HG03469 (cell line): ENCODE data around the gene CDKL4.
"Not testable (repeated sequence)": the region's sequence is repeated elsewhere in the genome, so short reads cannot be mapped to it uniquely, and the experiment has no call there.

ENCODE experiments used
- ATAC-seq: cut with Tn5 transposase; IDR thresholded peaks from one replicate; pipeline ENCODE4 v1.9.1; 2021; ENCODE audit warnings: mild to moderate bottlenecking, moderate library complexity, moderate number of reproducible peaks; ENCODE audit not compliant: unreplicated experiment

Gene CDKL4

GRCh38 chr2:39234754-39235153 lies 9.0 kb downstream of the CDKL4 start:
- no peak for ATAC-seq

- ATAC-seq = no peak
Measured at GRCh38 chr2:39232141-39232540, 11.6 kb downstream of the CDKL4 start.

- no peak for ATAC-seq
Measured at GRCh38 chr2:39228413-39229209, 15.2 kb downstream of the CDKL4 start.

- ATAC-seq = no peak
Measured at GRCh38 chr2:39227628-39228412, 15.9 kb downstream of the CDKL4 start.

GRCh38 chr2:39225567-39225966 lies 18.2 kb downstream of the CDKL4 start:
- no peak for ATAC-seq

GRCh38 chr2:39223909-39224308 lies 19.9 kb downstream of the CDKL4 start:
- ATAC-seq = no peak

- ATAC-seq = no peak
Measured at GRCh38 chr2:39221459-39221858, 22.3 kb downstream of the CDKL4 start.

GRCh38 chr2:39220136-39220535 lies 23.6 kb downstream of the CDKL4 start:
- ATAC-seq = no peak

GRCh38 chr2:39218391-39218790 lies 25.4 kb downstream of the CDKL4 start:
- no peak for ATAC-seq

- no peak for ATAC-seq
Measured at GRCh38 chr2:39217192-39217550, 26.6 kb downstream of the CDKL4 start.

- ATAC-seq = no peak
Measured at GRCh38 chr2:39216346-39217191, 27.2 kb downstream of the CDKL4 start.

GRCh38 chr2:39215545-39215944 lies 28.2 kb downstream of the CDKL4 start:
- ATAC-seq = no peak

GRCh38 chr2:39213015-39213414 lies 30.8 kb downstream of the CDKL4 start:
- no peak for ATAC-seq

- no peak for ATAC-seq
Measured at GRCh38 chr2:39210846-39211245, 32.9 kb downstream of the CDKL4 start.

- no peak for ATAC-seq
Measured at GRCh38 chr2:39203382-39203781, 40.4 kb downstream of the CDKL4 start.

- ATAC-seq = no peak
Measured at GRCh38 chr2:39202639-39203369, 41.0 kb downstream of the CDKL4 start.

GRCh38 chr2:39197003-39197402 lies 46.8 kb downstream of the CDKL4 start:
- not testable (repeated sequence) for ATAC-seq

GRCh38 chr2:39194686-39195085 lies 49.1 kb downstream of the CDKL4 start:
- no peak for ATAC-seq

GRCh38 chr2:39188960-39189494 lies 54.7 kb downstream of the CDKL4 start:
- no peak for ATAC-seq

GRCh38 chr2:39183673-39184072 lies 60.1 kb downstream of the CDKL4 start:
- no peak for ATAC-seq
